ENCODE measurements around the gene TSPOAP1. TPM values are rescaled to one million over a fixed set of nuclear protein-coding genes. Genes with fewer than 3 reads are reported as not detected.
A peak's percentile ranks its signal among the peaks of the same experiment; 100 is the strongest.

The TSPOAP1 gene
- total RNA-seq, 1 donor = 0.86 TPM

- no peak overlapping the region for H3K4me3 ChIP-seq (ENCODE audit: low read depth, low read length)
- peak; percentile 27 for DNase-seq (ENCODE audit: low read depth)
- TF ChIP-seq CTCF (IDR thresholded peaks at IDR 0.05; ENCODE audit: insufficient read depth, low read depth, low read length) = no peak
These were observed 7.3 kb upstream of the TSPOAP1 start for GRCh38 chr17:58335779-58336455.

GRCh38 chr17:58335061-58335731 is 6.6 kb upstream of the TSPOAP1 start:
- H3K4me3 ChIP-seq (ENCODE audit: low read depth, low read length) = no peak overlapping the region
- no peak for DNase-seq (ENCODE audit: low read depth)
- no peak for TF ChIP-seq CTCF (IDR thresholded peaks at IDR 0.05; ENCODE audit: insufficient read depth, low read depth, low read length)

- no peak overlapping the region for H3K4me3 ChIP-seq (ENCODE audit: low read depth, low read length)
- no peak for DNase-seq (ENCODE audit: low read depth)
- no peak for TF ChIP-seq CTCF (IDR thresholded peaks at IDR 0.05; ENCODE audit: insufficient read depth, low read depth, low read length)
These were observed 6.1 kb upstream of the TSPOAP1 start for GRCh38 chr17:58334661-58335060.

GRCh38 chr17:58334256-58334655 is 5.7 kb upstream of the TSPOAP1 start:
- TF ChIP-seq CTCF (IDR thresholded peaks at IDR 0.05; ENCODE audit: insufficient read depth, low read depth, low read length) = no peak
- H3K4me3 ChIP-seq (ENCODE audit: low read depth, low read length) = no peak overlapping the region
- DNase-seq (ENCODE audit: low read depth) = no peak

GRCh38 chr17:58333736-58334207 is 5.2 kb upstream of the TSPOAP1 start:
- TF ChIP-seq CTCF (IDR thresholded peaks at IDR 0.05; ENCODE audit: insufficient read depth, low read depth, low read length) = no peak
- H3K4me3 ChIP-seq (ENCODE audit: low read depth, low read length) = no peak overlapping the region
- no peak for DNase-seq (ENCODE audit: low read depth)

GRCh38 chr17:58332778-58333735 is 4.5 kb upstream of the TSPOAP1 start:
- no peak overlapping the region for H3K4me3 ChIP-seq (ENCODE audit: low read depth, low read length)
- DNase-seq (ENCODE audit: low read depth) = no peak
- no peak for TF ChIP-seq CTCF (IDR thresholded peaks at IDR 0.05; ENCODE audit: insufficient read depth, low read depth, low read length)
